Pancreas (tissue), 10 donors: ENCODE data around the gene TMEM263. TPM values are rescaled to one million over a fixed set of nuclear protein-coding genes. Genes with fewer than 3 reads are reported as not detected.
"Not testable (repeated sequence)": the region's sequence is repeated elsewhere in the genome, so short reads cannot be mapped to it uniquely, and the experiment has no call there.

ENCODE experiments used
- ATAC-seq, 4 donors: fragments of 200-7000 bp; cut with Tn5 transposase; one replicate each; pipeline versions ENCODE4 v1.8.0 to v1.9.1; 2020; ENCODE audit warnings: mild to moderate bottlenecking in 4 of 4, moderate library complexity in 4 of 4
- DNase-seq, 6 donors: peaks; one replicate each; pipeline ENCODE4 v3.0.0-alpha.2; 2020
- FAIRE-seq: peaks from 2 replicates; lab custom pipeline; 2012; peaks lifted over from hg19 to GRCh38; lab: Jason Lieb, UNC
- H3K27ac ChIP-seq, 4 donors: fragments of 200-600 bp; sonication (generic); 1 replicate in 3 of 4; 2 replicates in 1 of 4; pipeline versions ENCODE4 v1.5.0 to v1.8.0; 2020
- H3K27me3 ChIP-seq, 4 donors: fragments of 200-600 bp; one replicate each; pipeline ENCODE4 v1.8.0; 2021
- H3K36me3 ChIP-seq, 3 donors: fragments of 200-600 bp; sonication (generic) in 1 of 3; one replicate each; pipeline versions ENCODE4 v1.5.0 to v1.8.0; 2020 to 2021
- H3K4me1 ChIP-seq, 3 donors: fragments of 200-600 bp; one replicate each; pipeline ENCODE4 v1.8.0; 2021
- H3K4me3 ChIP-seq, 4 donors: fragments of 200-600 bp; sonication (generic) in 2 of 4; one replicate each; pipeline versions ENCODE4 v1.5.0 to v1.8.0; 2020 to 2021
- H3K9me3 ChIP-seq, 4 donors: fragments of 200-600 bp; one replicate each; pipeline ENCODE4 v1.8.0; 2021
- CTCF ChIP-seq, 4 donors: fragments of 200-600 bp; sonication (generic) in 3 of 4; IDR thresholded peaks; one replicate each; pipeline versions ENCODE4 v1.5.0 to v1.8.0; 2021; ENCODE audit warnings: antibody characterized with exemption in 4 of 4
- WGBS, 2 donors: extraction: QIAGEN DNeasy Blood & Tissue Kit; methylation state at CpG; one replicate each; pipeline ENCODE4 v1.1.7; 2013; 5-methylcytosine and 5-hydroxymethylcytosine counted together
- intact Hi-C, 3 donors: fragments of 100-400 bp; cut with DNase I; formaldehyde crosslinking; loops; one replicate each; pipeline versions ENCODE4 v1.11.1 to v1.14.2; 2022
- polyA plus RNA-seq, 2 donors: library from polyadenylated mRNA; stranded (reverse); fragments of 200-250 nt; gene quantifications; one replicate each; pipeline ENCODE4 v1.2.3, GENCODE V29; 2013
- total RNA-seq, 6 donors: library from RNA; stranded (reverse); fragmentation: NEBNext Ultra II Directional in 4 of 6; extraction: Animal tissue kit (Norgen Biotek cat#: 25700) in 4 of 6; gene quantifications; one replicate each; pipeline versions ENCODE4 v1.2.1 to v1.2.4, GENCODE V29; 2021 to 2023
- donor health status: healthy with polysubstance abuse.
- donor health status: DM: no; HTN: no; CAD: no; lungs with moderate emphysema.
- donor health status: DM: no; HTN: no; CAD: no.
- donor health status: control.
- donor health status: control.
- donor health status: Bipolar disorder and iron deficiency.
- donor health status: DM: yes; HTN: yes; CAD: no.
- donor health status: DM: no; HTN: no; CAD: no.
- donor health status: DM: no; HTN: no; CAD: no.
- donor health status: DM: yes; HTN: yes; CAD: no.

TMEM263 gene
- total and polyA plus RNA-seq, 8 donors = 12.7 to 34.5 (median 23.4) TPM

GRCh38 chr12:106987846-106988245 lies 32.1 kb downstream of the TMEM263 start:
- Histone ChIP-seq H3K36me3 (peaks cover 0 to 11% (median 0%) of the 10 kb centered on the region in 3 donors), H3K9me3 (no peaks in the 10 kb centered on the region), H3K4me3 (no peak overlapping the region), H3K4me1 (peaks cover 7 to 8% (median 8%) of the 10 kb centered on the region in 3 donors), H3K27ac (peak overlapping the region; percentile 13 to 92 (median 80)), H3K27me3 (no peaks in the 10 kb centered on the region)
- no peak for TF ChIP-seq CTCF (IDR thresholded peaks at IDR 0.05)
- DNase-seq = peak in 3 of 6 donors; percentile 18 to 49 (median 34)
- intact Hi-C loops = no loop called here
- FAIRE-seq = no peak
- ATAC-seq = peak; percentile 21 to 47 (median 28)
- 19 to 25% methylated on average over 6 of the region's 6 CpGs for WGBS, 2 donors

- no peak for ATAC-seq
- TF ChIP-seq CTCF (IDR thresholded peaks at IDR 0.05) = no peak
These were observed 39.0 kb downstream of the TMEM263 start for GRCh38 chr12:106994579-106995220.

GRCh38 chr12:106996102-106996501 lies 40.4 kb downstream of the TMEM263 start:
- H3K4me3 ChIP-seq, ATAC-seq, H3K9me3 ChIP-seq, DNase-seq, H3K36me3 ChIP-seq, H3K27ac ChIP-seq, FAIRE-seq, H3K27me3 ChIP-seq, H3K4me1 ChIP-seq, intact Hi-C loops: not testable (repeated sequence)
- WGBS, 2 donors = 95 to 98% methylated on average over 5 of the region's 5 CpGs

More at GRCh38 chr12:106994579-106995220, 39.0 kb downstream of the TMEM263 start:
- intact Hi-C loops = no loop called here
- no peaks in the 10 kb centered on the region for H3K4me1 ChIP-seq
- no peaks in the 10 kb centered on the region for H3K36me3 ChIP-seq
- H3K27ac ChIP-seq = no peak overlapping the region
- 45 to 47% methylated on average over 2 of the region's 2 CpGs for WGBS, 2 donors
- DNase-seq (no peak), FAIRE-seq (peak; percentile 17)
- H3K4me3 ChIP-seq = no peak overlapping the region
- H3K9me3 ChIP-seq = no peaks in the 10 kb centered on the region
- no peaks in the 10 kb centered on the region for H3K27me3 ChIP-seq

- no peak for DNase-seq
- H3K9me3 ChIP-seq = no peaks in the 10 kb centered on the region
- H3K27me3 ChIP-seq = no peaks in the 10 kb centered on the region
- intact Hi-C loops = no loop called here
- no peak overlapping the region for H3K4me3 ChIP-seq
- H3K27ac ChIP-seq = no peak overlapping the region
- no peak for ATAC-seq
- no peaks in the 10 kb centered on the region for H3K36me3 ChIP-seq
- no peak for FAIRE-seq
- 61 to 63% methylated on average over 1 of the region's 1 CpG for WGBS, 2 donors
- TF ChIP-seq CTCF (IDR thresholded peaks at IDR 0.05) = no peak
- no peaks in the 10 kb centered on the region for H3K4me1 ChIP-seq
These were observed 42.2 kb downstream of the TMEM263 start for GRCh38 chr12:106997916-106998315.

- no peaks in the 10 kb centered on the region for H3K27me3 ChIP-seq
- FAIRE-seq = no peak
- no peaks in the 10 kb centered on the region for H3K36me3 ChIP-seq
- intact Hi-C loops = no loop called here
- H3K9me3 ChIP-seq = no peaks in the 10 kb centered on the region
- no peak for DNase-seq
- no peak overlapping the region for H3K27ac ChIP-seq
- H3K4me3 ChIP-seq = no peak overlapping the region
- H3K4me1 ChIP-seq = peaks cover 0 to 7% (median 0%) of the 10 kb centered on the region in 3 donors
- ATAC-seq = no peak
- 87 to 89% methylated on average over 6 of the region's 6 CpGs for WGBS, 2 donors
- TF ChIP-seq CTCF (IDR thresholded peaks at IDR 0.05) = no peak
These were observed 43.7 kb downstream of the TMEM263 start for GRCh38 chr12:106999446-106999845.

GRCh38 chr12:107002665-107003064 lies 47.0 kb downstream of the TMEM263 start:
- FAIRE-seq, DNase-seq, intact Hi-C loops, H3K27me3 ChIP-seq, H3K36me3 ChIP-seq, ATAC-seq, H3K4me1 ChIP-seq, H3K9me3 ChIP-seq, H3K4me3 ChIP-seq, H3K27ac ChIP-seq: not testable (repeated sequence)
- 81 to 85% methylated on average over 4 of the region's 4 CpGs for WGBS, 2 donors
